ENCODE data around the gene KRTAP1-4. TPM values are rescaled to one million over a fixed set of nuclear protein-coding genes. Genes with fewer than 3 reads are reported as not detected.
"Not testable (repeated sequence)": the region's sequence is repeated elsewhere in the genome, so short reads cannot be mapped to it uniquely, and the experiment has no call there.

KRTAP1-4 gene
- total RNA-seq: not detected

- peaks cover 19% of the 10 kb centered on the region for H3K27me3 Mint-ChIP-seq
- CTCF ChIA-PET: interaction anchor here (1.0 to 1.3 kb wide), 2 partner anchors 10 to 13 kb away, joined by 3 read pairs; no protein-coding TSS in a partner anchor
- no peaks in the 10 kb centered on the region for H3K9me3 Mint-ChIP-seq
- no peak within 1 kb of the TSS for H3K4me3 Mint-ChIP-seq
- H3K36me3 Mint-ChIP-seq (ENCODE audit: low read depth): no peaks in the 10 kb centered on the region
- POLR2A ChIA-PET: no interaction called here
- no peaks in the 10 kb centered on the region for H3K4me1 Mint-ChIP-seq
- DNase-seq: no peak
- no peak within 1 kb of the TSS for H3K27ac Mint-ChIP-seq
Observed at GRCh38 chr17:41029633-41030245, at the start of gene KRTAP1-4. Gene KRTAP1-4 (minus strand): TSS chr17:41030195. CDS start chr17:41030078, 117 bp downstream.

GRCh38 chr17:41076788-41077187 is 46.8 kb upstream of the KRTAP1-4 start:
- H3K36me3 Mint-ChIP-seq (ENCODE audit: low read depth): no peaks in the 10 kb centered on the region
- no peak overlapping the region for H3K4me3 Mint-ChIP-seq
- H3K9me3 Mint-ChIP-seq: no peaks in the 10 kb centered on the region
- DNase-seq: no peak
- ChIA-PET POLR2A (no interaction called here), CTCF (no interaction called here)
- H3K27me3 Mint-ChIP-seq: peaks cover 20% of the 10 kb centered on the region
- no peak overlapping the region for H3K27ac Mint-ChIP-seq
- H3K4me1 Mint-ChIP-seq: no peaks in the 10 kb centered on the region

GRCh38 chr17:41073676-41074075 is 43.7 kb upstream of the KRTAP1-4 start:
- Mint-ChIP-seq H3K4me3 (no peak overlapping the region), H3K4me1 (no peaks in the 10 kb centered on the region), H3K36me3 (ENCODE audit: low read depth) (no peaks in the 10 kb centered on the region), H3K9me3 (no peaks in the 10 kb centered on the region), H3K27ac (no peak overlapping the region), H3K27me3 (peaks cover 19% of the 10 kb centered on the region)
- CTCF ChIA-PET: no interaction called here
- DNase-seq: no peak
- POLR2A ChIA-PET: no interaction called here

- no peaks in the 10 kb centered on the region for H3K4me1 Mint-ChIP-seq
- CTCF ChIA-PET: no interaction called here
Observed at GRCh38 chr17:41071606-41072360, 41.8 kb upstream of the KRTAP1-4 start.

GRCh38 chr17:41069031-41069430 is 39.0 kb upstream of the KRTAP1-4 start:
- no peaks in the 10 kb centered on the region for H3K27me3 Mint-ChIP-seq
- no peaks in the 10 kb centered on the region for H3K4me1 Mint-ChIP-seq
- H3K27ac Mint-ChIP-seq: no peak overlapping the region
- CTCF ChIA-PET: no interaction called here
- no peaks in the 10 kb centered on the region for H3K36me3 Mint-ChIP-seq (ENCODE audit: low read depth)
- H3K4me3 Mint-ChIP-seq: no peak overlapping the region
- DNase-seq: no peak
- POLR2A ChIA-PET: no interaction called here
- H3K9me3 Mint-ChIP-seq: no peaks in the 10 kb centered on the region

More at GRCh38 chr17:41071606-41072360, 41.8 kb upstream of the KRTAP1-4 start:
- DNase-seq: no peak
- Mint-ChIP-seq H3K27me3 (peaks cover 15% of the 10 kb centered on the region), H3K4me3 (no peak overlapping the region), H3K9me3 (no peaks in the 10 kb centered on the region), H3K36me3 (ENCODE audit: low read depth) (no peaks in the 10 kb centered on the region), H3K27ac (no peak overlapping the region)
- POLR2A ChIA-PET: no interaction called here

GRCh38 chr17:41067281-41067680 is 37.3 kb upstream of the KRTAP1-4 start:
- Mint-ChIP-seq H3K27me3 (peaks cover 2% of the 10 kb centered on the region), H3K4me1 (no peaks in the 10 kb centered on the region), H3K9me3 (no peaks in the 10 kb centered on the region), H3K36me3 (ENCODE audit: low read depth) (no peaks in the 10 kb centered on the region), H3K4me3 (no peak overlapping the region), H3K27ac (no peak overlapping the region)
- ChIA-PET CTCF (no interaction called here), POLR2A (no interaction called here)
- DNase-seq: no peak

GRCh38 chr17:41065829-41066624 is 36.0 kb upstream of the KRTAP1-4 start, which contains the start of gene KRTAP2-4:
Gene KRTAP2-4 (minus strand): TSS chr17:41065879. CDS start chr17:41065845, 34 bp downstream.
- DNase-seq: no peak
- Mint-ChIP-seq H3K27ac (no peak within 1 kb of the TSS), H3K9me3 (no peaks in the 10 kb centered on the region), H3K4me3 (no peak within 1 kb of the TSS), H3K27me3 (peaks cover 11% of the 10 kb centered on the region), H3K36me3 (ENCODE audit: low read depth) (no peaks in the 10 kb centered on the region), H3K4me1 (no peaks in the 10 kb centered on the region)
- ChIA-PET POLR2A (no interaction called here), CTCF (no interaction called here)

GRCh38 chr17:41065016-41065689 is 35.2 kb upstream of the KRTAP1-4 start:
- not testable (repeated sequence) for H3K4me1 Mint-ChIP-seq, H3K27ac Mint-ChIP-seq

GRCh38 chr17:41064301-41064700 is 34.3 kb upstream of the KRTAP1-4 start:
- Mint-ChIP-seq H3K9me3 (no peaks in the 10 kb centered on the region), H3K36me3 (ENCODE audit: low read depth) (no peaks in the 10 kb centered on the region), H3K27ac (no peak overlapping the region), H3K4me1 (no peaks in the 10 kb centered on the region), H3K27me3 (peaks cover 24% of the 10 kb centered on the region), H3K4me3 (no peak overlapping the region)
- POLR2A ChIA-PET: no interaction called here
- DNase-seq: no peak
- CTCF ChIA-PET: no interaction called here

More at GRCh38 chr17:41065016-41065689, 35.2 kb upstream of the KRTAP1-4 start:
- DNase-seq; H3K36me3 Mint-ChIP-seq (ENCODE audit: low read depth); CTCF ChIA-PET; POLR2A ChIA-PET; H3K4me3 Mint-ChIP-seq; H3K9me3 Mint-ChIP-seq: not testable (repeated sequence)
- H3K27me3 Mint-ChIP-seq: peaks cover 20% of the 10 kb centered on the region

- POLR2A ChIA-PET: no interaction called here
- DNase-seq: no peak
- Mint-ChIP-seq H3K9me3 (no peaks in the 10 kb centered on the region), H3K4me3 (no peak overlapping the region), H3K27ac (no peak overlapping the region), H3K27me3 (peaks cover 27% of the 10 kb centered on the region), H3K4me1 (no peaks in the 10 kb centered on the region), H3K36me3 (ENCODE audit: low read depth) (no peaks in the 10 kb centered on the region)
- CTCF ChIA-PET: no interaction called here
Observed at GRCh38 chr17:41063449-41063848, 33.5 kb upstream of the KRTAP1-4 start.

GRCh38 chr17:41061964-41062363 is 32.0 kb upstream of the KRTAP1-4 start:
- H3K36me3 Mint-ChIP-seq (ENCODE audit: low read depth): no peaks in the 10 kb centered on the region
- ChIA-PET CTCF (no interaction called here), POLR2A (no interaction called here)
- H3K9me3 Mint-ChIP-seq: peaks cover 7% of the 10 kb centered on the region
- peaks cover 29% of the 10 kb centered on the region for H3K27me3 Mint-ChIP-seq
- H3K4me1 Mint-ChIP-seq: no peaks in the 10 kb centered on the region
- no peak for DNase-seq
- H3K4me3 Mint-ChIP-seq: no peak overlapping the region
- H3K27ac Mint-ChIP-seq: no peak overlapping the region

- ChIA-PET POLR2A (no interaction called here), CTCF (no interaction called here)
- Mint-ChIP-seq H3K4me1 (no peaks in the 10 kb centered on the region), H3K36me3 (ENCODE audit: low read depth) (no peaks in the 10 kb centered on the region), H3K27me3 (peaks cover 29% of the 10 kb centered on the region), H3K9me3 (peaks cover 7% of the 10 kb centered on the region), H3K4me3 (no peak within 1 kb of the TSS), H3K27ac (no peak within 1 kb of the TSS)
- no peak for DNase-seq
Observed at GRCh38 chr17:41060052-41060604, 30.1 kb upstream of the KRTAP1-4 start, which contains the start of gene KRTAP2-3. Gene KRTAP2-3 (minus strand): TSS chr17:41060114. CDS start chr17:41060050, 64 bp downstream.
